Mucosa of rectum (tissue), 2 donors: ENCODE results near the gene ABHD1.

Source experiments
- H3K27ac ChIP-seq, 2 donors: one replicate each; pipeline ENCODE4 v1.7.0; 2013; ENCODE audit warnings: inconsistent platforms in 2 of 2, low read depth in 2 of 2, low read length in 2 of 2
- H3K27me3 ChIP-seq, 2 donors: one replicate each; pipeline ENCODE4 v1.7.0; 2013; ENCODE audit warnings: low read length in 2 of 2; ENCODE audit not compliant: control insufficient read depth in 2 of 2, insufficient read depth in 2 of 2
- H3K36me3 ChIP-seq, 2 donors: one replicate each; pipeline ENCODE4 v1.7.0; 2013; ENCODE audit warnings: low read length in 2 of 2; ENCODE audit not compliant: control insufficient read depth in 2 of 2, insufficient read depth in 2 of 2
- H3K4me1 ChIP-seq, 2 donors: one replicate each; pipeline ENCODE4 v1.7.0; 2013; ENCODE audit warnings: low read length in 2 of 2, mild to moderate bottlenecking in 1 of 2; ENCODE audit not compliant: control insufficient read depth in 2 of 2, insufficient read depth in 2 of 2
- H3K4me3 ChIP-seq, 2 donors: one replicate each; pipeline ENCODE4 v1.7.0; 2013; ENCODE audit warnings: low read length in 2 of 2
- H3K9ac ChIP-seq, 2 donors: one replicate each; pipeline ENCODE4 v1.7.0; 2013; ENCODE audit warnings: low read length in 2 of 2, low read depth in 1 of 2, mild to moderate bottlenecking in 1 of 2
- H3K9me3 ChIP-seq, 2 donors: one replicate each; pipeline ENCODE4 v1.7.0; 2013; ENCODE audit warnings: low read length in 2 of 2; ENCODE audit not compliant: control insufficient read depth in 2 of 2
- donor health status: healthy.
- donor health status: Normal muscosa, but diverticular disease.

The ABHD1 gene

DNA sequence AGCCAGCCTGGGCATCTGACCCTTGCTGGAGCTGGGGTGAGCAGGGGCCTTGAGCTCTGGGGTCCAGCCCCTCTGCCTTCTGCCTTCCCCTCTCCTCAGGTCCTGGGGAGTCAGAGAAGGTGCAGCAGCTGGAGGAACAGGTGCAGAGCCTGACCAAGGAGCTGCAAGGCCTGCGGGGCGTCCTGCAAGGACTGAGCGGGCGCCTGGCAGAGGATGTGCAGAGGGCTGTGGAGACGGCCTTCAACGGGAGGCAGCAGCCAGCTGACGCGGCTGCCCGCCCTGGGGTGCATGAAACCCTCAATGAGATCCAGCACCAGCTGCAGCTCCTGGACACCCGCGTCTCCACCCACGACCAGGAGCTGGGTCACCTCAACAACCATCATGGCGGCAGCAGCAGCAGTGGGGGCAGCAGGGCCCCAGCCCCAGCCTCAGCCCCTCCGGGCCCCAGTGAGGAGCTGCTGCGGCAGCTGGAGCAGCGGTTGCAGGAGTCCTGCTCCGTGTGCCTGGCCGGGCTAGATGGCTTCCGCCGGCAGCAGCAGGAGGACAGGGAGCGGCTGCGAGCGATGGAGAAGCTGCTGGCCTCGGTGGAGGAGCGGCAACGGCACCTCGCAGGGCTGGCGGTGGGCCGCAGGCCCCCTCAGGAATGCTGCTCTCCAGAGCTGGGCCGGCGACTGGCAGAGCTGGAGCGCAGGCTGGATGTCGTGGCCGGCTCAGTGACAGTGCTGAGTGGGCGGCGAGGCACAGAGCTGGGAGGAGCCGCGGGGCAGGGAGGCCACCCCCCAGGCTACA, 41.4 kb upstream of the ABHD1 start:
- Histone ChIP-seq H3K9me3 (no peaks in the 10 kb centered on the region), H3K36me3 (no peaks in the 10 kb centered on the region), H3K9ac (no peak overlapping the region), H3K4me3 (peak overlapping the region in 1 of 2 donors; percentile 72), H3K27me3 (no peaks in the 10 kb centered on the region), H3K27ac (peak overlapping the region in 1 of 2 donors; percentile 93), H3K4me1 (peaks cover 29 to 33% of the 10 kb centered on the region in 2 donors)

- H3K4me1 ChIP-seq: peaks cover 34 to 37% of the 10 kb centered on the region in 2 donors
- no peak overlapping the region for H3K4me3 ChIP-seq
- no peaks in the 10 kb centered on the region for H3K9me3 ChIP-seq
- no peaks in the 10 kb centered on the region for H3K36me3 ChIP-seq
- no peak overlapping the region for H3K9ac ChIP-seq
- no peak overlapping the region for H3K27ac ChIP-seq
- H3K27me3 ChIP-seq: no peaks in the 10 kb centered on the region
These were observed 40.7 kb upstream of the ABHD1 start for GRCh38 chr2:27082773-27083409.

DNA sequence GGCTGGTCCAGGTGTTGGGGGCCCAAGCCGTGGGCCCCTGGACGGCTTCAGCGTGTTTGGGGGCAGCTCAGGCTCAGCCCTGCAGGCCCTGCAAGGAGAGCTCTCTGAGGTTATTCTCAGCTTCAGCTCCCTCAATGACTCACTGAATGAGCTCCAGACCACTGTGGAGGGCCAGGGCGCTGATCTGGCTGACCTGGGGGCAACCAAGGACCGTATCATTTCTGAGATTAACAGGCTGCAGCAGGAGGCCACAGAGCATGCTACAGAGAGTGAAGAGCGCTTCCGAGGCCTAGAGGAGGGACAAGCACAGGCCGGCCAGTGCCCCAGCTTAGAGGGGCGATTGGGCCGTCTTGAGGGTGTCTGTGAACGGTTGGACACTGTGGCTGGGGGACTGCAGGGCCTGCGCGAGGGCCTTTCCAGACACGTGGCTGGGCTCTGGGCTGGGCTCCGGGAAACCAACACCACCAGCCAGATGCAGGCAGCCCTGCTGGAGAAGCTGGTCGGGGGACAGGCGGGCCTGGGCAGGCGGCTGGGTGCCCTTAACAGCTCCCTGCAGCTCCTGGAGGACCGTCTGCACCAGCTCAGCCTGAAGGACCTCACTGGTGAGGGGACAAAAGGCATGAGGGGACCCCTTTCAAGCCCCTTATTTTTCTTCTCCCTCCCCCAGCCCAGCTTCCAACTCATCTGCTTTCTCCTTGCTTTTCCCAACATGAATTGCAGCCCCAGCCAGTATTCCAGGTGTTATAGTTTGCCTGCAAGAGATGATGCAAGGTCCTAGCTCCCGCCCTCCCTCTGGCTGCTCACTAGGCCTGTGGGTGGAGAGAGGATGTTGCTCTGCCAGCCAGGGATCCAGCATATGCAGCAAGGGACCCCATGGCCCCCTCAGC, 40.0 kb upstream of the ABHD1 start:
- Histone ChIP-seq H3K4me1 (peaks cover 34 to 37% of the 10 kb centered on the region in 2 donors), H3K9ac (no peak overlapping the region), H3K36me3 (no peaks in the 10 kb centered on the region), H3K4me3 (no peak overlapping the region), H3K27ac (no peak overlapping the region), H3K9me3 (no peaks in the 10 kb centered on the region), H3K27me3 (no peaks in the 10 kb centered on the region)

DNA sequence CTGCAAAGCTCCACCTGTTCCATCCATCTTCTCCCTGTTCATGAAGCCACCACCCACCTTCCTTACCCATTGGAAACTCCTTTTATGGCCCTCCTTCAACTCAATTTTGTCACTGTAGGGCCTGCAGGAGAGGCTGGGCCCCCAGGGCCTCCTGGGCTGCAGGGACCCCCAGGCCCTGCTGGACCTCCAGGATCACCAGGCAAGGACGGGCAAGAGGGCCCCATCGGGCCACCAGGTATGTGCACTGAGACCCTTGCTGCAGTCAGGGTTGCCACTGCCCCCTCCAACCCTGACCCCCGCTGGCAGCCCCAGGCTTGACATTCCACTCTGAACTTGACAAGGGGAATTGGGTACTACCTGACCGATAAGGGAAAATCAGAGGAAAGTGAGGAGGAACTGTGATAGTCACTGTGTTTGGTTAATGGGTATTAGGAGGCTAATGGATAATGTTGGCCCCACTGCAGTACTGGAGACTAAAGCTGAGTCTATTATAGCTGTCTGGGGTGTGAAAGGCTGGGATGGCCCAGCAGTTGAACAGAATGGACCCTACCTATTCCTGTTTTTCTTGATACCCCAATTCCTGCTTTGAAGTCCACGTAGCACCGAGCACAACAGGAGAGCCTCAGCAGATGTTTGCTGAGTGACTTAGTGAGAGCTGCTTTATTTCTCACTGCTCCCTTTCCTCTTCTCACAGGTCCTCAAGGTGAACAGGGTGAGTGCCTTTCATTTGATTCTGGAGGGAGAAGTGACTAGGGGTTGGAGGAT, 39.1 kb upstream of the ABHD1 start:
- H3K4me3 ChIP-seq: no peak overlapping the region
- no peak overlapping the region for H3K27ac ChIP-seq
- H3K9me3 ChIP-seq: no peaks in the 10 kb centered on the region
- no peaks in the 10 kb centered on the region for H3K36me3 ChIP-seq
- H3K4me1 ChIP-seq: peaks cover 34 to 40% of the 10 kb centered on the region in 2 donors
- no peaks in the 10 kb centered on the region for H3K27me3 ChIP-seq
- no peak overlapping the region for H3K9ac ChIP-seq

GRCh38 chr2:27085062-27085672, 38.4 kb upstream of the ABHD1 start:
- peaks cover 34 to 40% of the 10 kb centered on the region in 2 donors for H3K4me1 ChIP-seq
- peak overlapping the region; percentile 82 to 88 for H3K27ac ChIP-seq
- H3K36me3 ChIP-seq: no peaks in the 10 kb centered on the region
- peak overlapping the region; percentile 70 to 72 for H3K4me3 ChIP-seq
- peak overlapping the region; percentile 77 to 79 for H3K9ac ChIP-seq
- no peaks in the 10 kb centered on the region for H3K27me3 ChIP-seq
- no peaks in the 10 kb centered on the region for H3K9me3 ChIP-seq

DNA sequence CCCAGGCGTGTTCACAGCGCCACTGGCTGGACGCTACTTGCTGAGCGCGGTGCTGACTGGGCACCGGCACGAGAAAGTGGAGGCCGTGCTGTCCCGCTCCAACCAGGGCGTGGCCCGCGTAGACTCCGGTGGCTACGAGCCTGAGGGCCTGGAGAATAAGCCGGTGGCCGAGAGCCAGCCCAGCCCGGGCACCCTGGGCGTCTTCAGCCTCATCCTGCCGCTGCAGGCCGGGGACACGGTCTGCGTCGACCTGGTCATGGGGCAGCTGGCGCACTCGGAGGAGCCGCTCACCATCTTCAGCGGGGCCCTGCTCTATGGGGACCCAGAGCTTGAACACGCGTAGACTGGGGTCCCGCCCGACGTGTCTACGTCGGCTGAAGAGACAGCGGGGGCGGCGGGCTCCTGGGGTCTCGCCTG, 37.9 kb upstream of the ABHD1 start:
- H3K4me1 ChIP-seq: peaks cover 32 to 36% of the 10 kb centered on the region in 2 donors
- H3K9ac ChIP-seq: peak overlapping the region; percentile 77 to 79
- H3K27me3 ChIP-seq: no peaks in the 10 kb centered on the region
- peak overlapping the region; percentile 70 to 72 for H3K4me3 ChIP-seq
- no peaks in the 10 kb centered on the region for H3K9me3 ChIP-seq
- H3K27ac ChIP-seq: peak overlapping the region; percentile 82 to 88
- H3K36me3 ChIP-seq: no peaks in the 10 kb centered on the region

DNA sequence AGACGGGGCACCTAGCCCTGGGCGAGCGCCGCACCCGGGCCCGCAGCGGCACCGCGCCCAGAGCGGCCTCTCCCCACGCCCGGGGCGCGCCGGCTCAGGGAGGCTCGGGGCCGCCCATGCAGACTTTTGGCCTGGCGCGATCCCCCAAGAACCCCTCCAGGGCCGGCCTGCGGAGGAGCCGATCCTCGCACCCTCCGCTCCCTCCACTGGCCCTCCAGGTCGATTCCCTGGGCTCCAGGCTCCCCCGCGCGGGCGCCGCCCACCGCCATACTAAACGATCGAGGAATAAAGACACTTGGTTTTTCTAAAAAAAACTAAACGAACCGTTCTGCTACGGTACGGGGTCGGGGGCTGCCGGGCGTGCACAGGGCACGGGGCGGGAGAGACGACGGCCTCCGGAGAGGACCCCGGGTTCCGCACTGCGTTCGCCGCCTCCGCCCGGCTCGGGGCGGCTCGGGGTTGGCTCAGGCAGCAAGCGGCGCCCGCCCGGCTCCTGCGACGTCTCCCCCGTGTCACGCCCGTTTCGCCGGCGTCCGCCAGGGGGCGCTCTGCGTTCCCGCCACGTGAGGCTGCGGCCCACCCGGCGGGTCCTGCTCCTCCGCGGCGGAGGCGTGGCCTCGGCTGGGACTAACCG, 37.4 kb upstream of the ABHD1 start:
- peaks cover 28 to 33% of the 10 kb centered on the region in 2 donors for H3K4me1 ChIP-seq

DNA sequence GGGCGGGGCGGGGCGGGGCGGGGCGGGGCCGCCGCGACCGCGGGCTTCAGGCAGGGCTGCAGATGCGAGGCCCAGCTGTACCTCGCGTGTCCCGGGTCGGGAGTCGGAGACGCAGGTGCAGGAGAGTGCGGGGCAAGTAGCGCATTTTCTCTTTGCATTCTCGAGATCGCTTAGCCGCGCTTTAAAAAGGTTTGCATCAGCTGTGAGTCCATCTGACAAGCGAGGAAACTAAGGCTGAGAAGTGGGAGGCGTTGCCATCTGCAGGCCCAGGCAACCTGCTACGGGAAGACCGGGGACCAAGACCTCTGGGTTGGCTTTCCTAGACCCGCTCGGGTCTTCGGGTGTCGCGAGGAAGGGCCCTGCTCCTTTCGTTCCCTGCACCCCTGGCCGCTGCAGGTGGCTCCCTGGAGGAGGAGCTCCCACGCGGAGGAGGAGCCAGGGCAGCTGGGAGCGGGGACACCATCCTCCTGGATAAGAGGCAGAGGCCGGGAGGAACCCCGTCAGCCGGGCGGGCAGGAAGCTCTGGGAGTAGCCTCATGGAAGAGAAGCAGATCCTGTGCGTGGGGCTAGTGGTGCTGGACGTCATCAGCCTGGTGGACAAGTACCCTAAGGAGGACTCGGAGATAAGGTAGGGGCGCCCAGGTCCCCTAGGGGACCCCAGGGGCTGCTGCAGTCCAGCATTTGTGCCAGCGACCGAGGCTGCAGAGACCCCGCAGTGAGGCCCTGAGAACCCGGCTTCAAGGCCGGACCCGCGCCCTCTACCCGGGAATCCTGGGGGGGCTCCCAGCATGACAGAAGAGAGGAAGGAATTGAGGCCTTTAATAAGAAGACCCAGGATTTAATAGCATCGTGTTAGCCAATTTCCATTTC, 36.7 kb upstream of the ABHD1 start, which contains the start of gene KHK:
KHK (plus strand) TSS at position 49 of the 870 bp plus-strand sequence; CDS start at position 537, 488 bp downstream.
- H3K27ac ChIP-seq: peak within 1 kb of the TSS; percentile 82 to 88
- no peaks in the 10 kb centered on the region for H3K9me3 ChIP-seq
- H3K36me3 ChIP-seq: no peaks in the 10 kb centered on the region
- peaks cover 21 to 26% of the 10 kb centered on the region in 2 donors for H3K4me1 ChIP-seq
- H3K4me3 ChIP-seq: peak within 1 kb of the TSS; percentile 72 to 84
- H3K27me3 ChIP-seq: no peaks in the 10 kb centered on the region
- peak within 1 kb of the TSS; percentile 77 to 79 for H3K9ac ChIP-seq

More for the DNA sequence above, 37.4 kb upstream of the ABHD1 start:
- H3K9ac ChIP-seq: peak overlapping the region; percentile 77 to 79
- no peaks in the 10 kb centered on the region for H3K36me3 ChIP-seq
- H3K4me3 ChIP-seq: peak overlapping the region; percentile 70 to 72
- H3K9me3 ChIP-seq: no peaks in the 10 kb centered on the region
- no peaks in the 10 kb centered on the region for H3K27me3 ChIP-seq
- H3K27ac ChIP-seq: peak overlapping the region; percentile 82 to 88
